ENCODE results near the gene TP53BP2. TPM values are rescaled to one million over a fixed set of nuclear protein-coding genes. Genes with fewer than 3 reads are reported as not detected.
"Not testable (repeated sequence)": the region's sequence is repeated elsewhere in the genome, so short reads cannot be mapped to it uniquely, and the experiment has no call there.

The TP53BP2 gene
- total RNA-seq, 2 donors from 2014 or later = 53.6 to 59.8 TPM

DNA sequence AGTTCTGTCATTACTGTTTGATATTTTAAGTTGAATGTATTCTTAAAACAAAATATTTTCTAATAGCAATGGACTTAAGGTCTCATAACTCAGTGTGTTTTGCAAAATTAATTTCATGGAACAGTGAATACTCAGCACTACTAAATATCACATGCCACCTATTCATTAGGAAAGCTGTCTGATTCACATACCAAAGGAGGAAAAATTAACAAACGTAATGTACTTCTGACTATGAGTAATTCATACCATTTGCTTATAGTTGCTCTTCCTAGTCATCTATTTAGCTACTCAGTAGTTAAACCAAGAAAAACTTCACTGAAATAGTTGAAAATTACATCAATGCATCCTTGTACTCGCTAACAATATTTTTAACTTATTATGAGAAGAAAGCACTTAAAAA lies 35.2 kb downstream of the TP53BP2 start:
- WGBS, 2 experiments (ENCODE audit: insufficient coverage in 1 of 2, insufficient read length in 1 of 2) = 100% methylated on average over 1 to 2 of the region's 2 CpGs
- DNase-seq = no peak
- Mint-ChIP-seq H3K4me1 (peaks cover 34% of the 10 kb centered on the region), H3K27me3 (ENCODE audit: insufficient read depth) (no peaks in the 10 kb centered on the region), H3K27ac (no peak overlapping the region), H3K9me3 (peaks cover 10% of the 10 kb centered on the region), H3K4me3 (no peak overlapping the region), H3K36me3 (ENCODE audit: low read depth) (peaks cover 70% of the 10 kb centered on the region)
- no peak overlapping the region for H3K9ac ChIP-seq (ENCODE audit: extremely low read depth, low read length, poor library complexity, severe bottlenecking)
- no peak overlapping the region for H3K27ac ChIP-seq (ENCODE audit: low read depth, low read length)
- peaks cover 26% of the 10 kb centered on the region for H3K4me1 ChIP-seq (ENCODE audit: control insufficient read depth, insufficient read depth, low read length)
- H3K36me3 ChIP-seq (ENCODE audit: control insufficient read depth, insufficient read depth, low read length) = peaks cover 86% of the 10 kb centered on the region
- peaks cover 22% of the 10 kb centered on the region for H3K9me3 ChIP-seq (ENCODE audit: control insufficient read depth, low read length)
- H3K4me3 ChIP-seq (ENCODE audit: low read length) = no peak overlapping the region
- H3K27me3 ChIP-seq (ENCODE audit: control insufficient read depth, insufficient read depth, low read length, poor library complexity, severe bottlenecking) = no peaks in the 10 kb centered on the region
- TF ChIP-seq CTCF (conservative IDR thresholded peaks at IDR 0.05) = no peak

DNA sequence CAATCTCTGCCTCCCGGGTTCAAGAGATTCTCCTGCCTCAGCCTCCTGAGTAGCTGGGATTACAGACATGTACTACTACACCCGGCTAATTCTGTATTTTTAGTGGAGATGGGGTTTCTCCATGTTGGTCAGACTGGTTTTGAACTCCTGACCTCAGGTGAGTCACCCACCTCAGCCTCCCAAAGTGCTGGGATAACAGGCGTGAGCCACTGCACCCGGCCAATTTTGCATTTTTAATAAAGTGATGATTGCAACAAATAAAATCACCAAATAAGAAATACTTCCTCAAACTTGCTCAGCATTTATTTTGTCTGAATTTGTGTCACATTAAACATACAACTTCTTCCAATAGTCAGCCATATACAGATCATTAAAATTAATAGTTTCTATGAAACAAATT lies 35.8 kb downstream of the TP53BP2 start:
- H3K36me3 Mint-ChIP-seq (ENCODE audit: low read depth) = peaks cover 71% of the 10 kb centered on the region
- H3K36me3 ChIP-seq (ENCODE audit: control insufficient read depth, insufficient read depth, low read length) = peaks cover 89% of the 10 kb centered on the region
- not testable (repeated sequence) for H3K27ac ChIP-seq (ENCODE audit: low read depth, low read length)

GRCh38 chr1:223803211-223803610 lies 42.5 kb downstream of the TP53BP2 start:
- WGBS, 2 experiments (ENCODE audit: insufficient coverage in 1 of 2, insufficient read length in 1 of 2) = 95 to 98% methylated on average over 5 to 7 of the region's 7 CpGs
- H3K36me3 Mint-ChIP-seq (ENCODE audit: low read depth) = peaks cover 78% of the 10 kb centered on the region
- no peaks in the 10 kb centered on the region for H3K27me3 Mint-ChIP-seq (ENCODE audit: insufficient read depth)
- DNase-seq = no peak
- Histone ChIP-seq H3K27ac (ENCODE audit: low read depth, low read length) (no peak overlapping the region), H3K9me3 (ENCODE audit: control insufficient read depth, low read length) (peaks cover 12% of the 10 kb centered on the region), H3K27me3 (ENCODE audit: control insufficient read depth, insufficient read depth, low read length, poor library complexity, severe bottlenecking) (no peaks in the 10 kb centered on the region), H3K4me3 (ENCODE audit: low read length) (no peak overlapping the region), H3K4me1 (ENCODE audit: control insufficient read depth, insufficient read depth, low read length) (peaks cover 9% of the 10 kb centered on the region), H3K36me3 (ENCODE audit: control insufficient read depth, insufficient read depth, low read length) (peaks cover 94% of the 10 kb centered on the region), H3K9ac (ENCODE audit: extremely low read depth, low read length, poor library complexity, severe bottlenecking) (no peak overlapping the region)
- no peak overlapping the region for H3K4me3 Mint-ChIP-seq
- H3K9me3 Mint-ChIP-seq = peaks cover 10% of the 10 kb centered on the region
- TF ChIP-seq CTCF (conservative IDR thresholded peaks at IDR 0.05) = no peak
- H3K27ac Mint-ChIP-seq = no peak overlapping the region
- peaks cover 6% of the 10 kb centered on the region for H3K4me1 Mint-ChIP-seq

More for the DNA sequence above, 35.8 kb downstream of the TP53BP2 start:
- not testable (repeated sequence) for H3K4me3 ChIP-seq (ENCODE audit: low read length); H3K9ac ChIP-seq (ENCODE audit: extremely low read depth, low read length, poor library complexity, severe bottlenecking); H3K27me3 ChIP-seq (ENCODE audit: control insufficient read depth, insufficient read depth, low read length, poor library complexity, severe bottlenecking); H3K27ac Mint-ChIP-seq; DNase-seq; H3K27me3 Mint-ChIP-seq (ENCODE audit: insufficient read depth); H3K9me3 Mint-ChIP-seq; H3K4me3 Mint-ChIP-seq
- Histone ChIP-seq H3K4me1 (ENCODE audit: control insufficient read depth, insufficient read depth, low read length) (peaks cover 24% of the 10 kb centered on the region), H3K9me3 (ENCODE audit: control insufficient read depth, low read length) (peaks cover 22% of the 10 kb centered on the region)
- H3K4me1 Mint-ChIP-seq = peaks cover 28% of the 10 kb centered on the region
- WGBS, 2 experiments (ENCODE audit: insufficient coverage in 1 of 2, insufficient read length in 1 of 2) = 83 to 96% methylated on average over 2 to 4 of the region's 4 CpGs

DNA sequence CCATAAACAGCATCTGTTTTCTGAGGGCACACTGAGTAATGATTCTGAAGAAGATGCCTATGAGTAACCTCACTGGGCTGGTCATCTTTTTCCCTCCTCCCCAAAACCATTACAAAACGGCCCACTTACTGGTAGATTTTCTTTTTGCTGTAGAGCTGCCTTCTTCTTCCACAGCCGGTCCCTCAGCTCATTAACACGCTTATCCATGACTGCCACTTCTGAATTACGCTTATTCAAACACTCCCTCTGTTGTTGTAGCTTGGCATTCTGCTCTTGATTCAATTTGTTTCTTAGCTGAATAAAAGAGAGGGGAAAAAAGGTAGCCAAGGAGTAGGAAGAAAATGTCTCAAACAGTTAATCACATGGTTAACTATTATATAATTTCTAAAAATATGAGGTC lies 43.1 kb downstream of the TP53BP2 start:
- H3K4me3 Mint-ChIP-seq = no peak overlapping the region
- Histone ChIP-seq H3K36me3 (ENCODE audit: control insufficient read depth, insufficient read depth, low read length) (peaks cover 94% of the 10 kb centered on the region), H3K27ac (ENCODE audit: low read depth, low read length) (no peak overlapping the region), H3K4me3 (ENCODE audit: low read length) (no peak overlapping the region), H3K9ac (ENCODE audit: extremely low read depth, low read length, poor library complexity, severe bottlenecking) (no peak overlapping the region), H3K4me1 (ENCODE audit: control insufficient read depth, insufficient read depth, low read length) (peaks cover 9% of the 10 kb centered on the region), H3K27me3 (ENCODE audit: control insufficient read depth, insufficient read depth, low read length, poor library complexity, severe bottlenecking) (no peaks in the 10 kb centered on the region), H3K9me3 (ENCODE audit: control insufficient read depth, low read length) (peaks cover 6% of the 10 kb centered on the region)
- WGBS, 2 experiments (ENCODE audit: insufficient coverage in 1 of 2, insufficient read length in 1 of 2) = 88 to 100% methylated on average over 3 to 4 of the region's 4 CpGs
- TF ChIP-seq CTCF (conservative IDR thresholded peaks at IDR 0.05) = no peak
- no peaks in the 10 kb centered on the region for H3K27me3 Mint-ChIP-seq (ENCODE audit: insufficient read depth)
- no peak overlapping the region for H3K27ac Mint-ChIP-seq
- H3K36me3 Mint-ChIP-seq (ENCODE audit: low read depth) = peaks cover 78% of the 10 kb centered on the region
- DNase-seq = no peak
- peaks cover 6% of the 10 kb centered on the region for H3K9me3 Mint-ChIP-seq
- peaks cover 6% of the 10 kb centered on the region for H3K4me1 Mint-ChIP-seq

Data from endodermal cell (in vitro differentiated cells).